ENCODE results near the gene SH3D21. TPM values are rescaled to one million over a fixed set of nuclear protein-coding genes. Genes with fewer than 3 reads are reported as not detected.

SH3D21 gene
- total RNA-seq, 4 donors from 2014 or later: 0.63 to 3.1 (median 1.4) TPM

DNA sequence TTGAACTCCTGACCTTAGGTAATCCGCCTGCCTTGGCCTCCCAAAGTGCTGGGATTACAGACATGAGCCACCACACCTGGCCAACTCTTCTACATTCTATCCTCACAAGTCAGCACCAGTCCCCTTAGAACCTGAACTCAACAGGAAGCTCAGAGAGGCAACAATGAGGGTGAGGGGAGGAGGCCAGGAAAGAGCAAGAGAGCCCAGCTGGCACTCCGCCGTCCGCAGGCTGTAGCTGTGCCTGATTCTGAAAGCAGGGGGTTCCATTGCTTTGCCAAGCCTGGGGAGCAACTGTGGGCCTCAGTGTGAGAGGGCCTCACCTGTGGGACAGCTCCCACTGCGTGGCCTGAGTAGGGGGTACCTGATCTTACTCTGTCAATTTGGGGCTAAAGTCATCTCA, 60.9 kb downstream of the SH3D21 start:
- DNase-seq (ENCODE audit: low spot score): no peak
- TF ChIP-seq, protein P1, sequence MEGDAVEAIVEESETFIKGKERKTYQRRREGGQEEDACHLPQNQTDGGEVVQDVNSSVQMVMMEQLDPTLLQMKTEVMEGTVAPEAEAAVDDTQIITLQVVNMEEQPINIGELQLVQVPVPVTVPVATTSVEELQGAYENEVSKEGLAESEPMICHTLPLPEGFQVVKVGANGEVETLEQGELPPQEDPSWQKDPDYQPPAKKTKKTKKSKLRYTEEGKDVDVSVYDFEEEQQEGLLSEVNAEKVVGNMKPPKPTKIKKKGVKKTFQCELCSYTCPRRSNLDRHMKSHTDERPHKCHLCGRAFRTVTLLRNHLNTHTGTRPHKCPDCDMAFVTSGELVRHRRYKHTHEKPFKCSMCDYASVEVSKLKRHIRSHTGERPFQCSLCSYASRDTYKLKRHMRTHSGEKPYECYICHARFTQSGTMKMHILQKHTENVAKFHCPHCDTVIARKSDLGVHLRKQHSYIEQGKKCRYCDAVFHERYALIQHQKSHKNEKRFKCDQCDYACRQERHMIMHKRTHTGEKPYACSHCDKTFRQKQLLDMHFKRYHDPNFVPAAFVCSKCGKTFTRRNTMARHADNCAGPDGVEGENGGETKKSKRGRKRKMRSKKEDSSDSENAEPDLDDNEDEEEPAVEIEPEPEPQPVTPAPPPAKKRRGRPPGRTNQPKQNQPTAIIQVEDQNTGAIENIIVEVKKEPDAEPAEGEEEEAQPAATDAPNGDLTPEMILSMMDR (IDR thresholded peaks at IDR 0.05): no peak
- no peak for ATAC-seq (ENCODE audit: low FRiP score)

GRCh38 chr1:36367798-36368197, 61.6 kb downstream of the SH3D21 start:
- TF ChIP-seq, protein P1 (IDR thresholded peaks at IDR 0.05): no peak
- DNase-seq (ENCODE audit: low spot score) (no peak), ATAC-seq (ENCODE audit: low FRiP score) (no peak)

GRCh38 chr1:36369061-36369861, 63.1 kb downstream of the SH3D21 start:
- ATAC-seq (ENCODE audit: low FRiP score): no peak
- TF ChIP-seq, protein P1 (IDR thresholded peaks at IDR 0.05): peak in 2 of 3 donors; percentile 74 to 88
- peak; percentile 97 for DNase-seq (ENCODE audit: low spot score)

Other genes starting within 250 kb of the SH3D21 start
- gene TEKT2, start 222.3 kb upstream of the SH3D21 start, total RNA-seq: 1 to 10 TPM in 1 of 4 donors, under 1 TPM in 2, not detected in 1; 0.24 to 1.1 (median 0.44) TPM
- 10 to 100 TPM; 32.6 to 43.5 (median 39.0) TPM for gene ADPRS, start 217.5 kb upstream of the SH3D21 start, total RNA-seq
- 1 to 10 TPM; 2.7 to 6.4 (median 3.7) TPM for gene COL8A2, start 181.1 kb upstream of the SH3D21 start, total RNA-seq
- gene TRAPPC3, start 156.9 kb upstream of the SH3D21 start, total RNA-seq: 100 to 1,000 TPM in 1 of 4 donors, 10 to 100 TPM in 3; 76.3 to 104 (median 83.2) TPM
- gene MAP7D1, start 150.2 kb upstream of the SH3D21 start, total RNA-seq: 100 to 1,000 TPM in 3 of 4 donors, 10 to 100 TPM in 1; 73.3 to 244 (median 115) TPM
- gene THRAP3, start 81.9 kb upstream of the SH3D21 start, total RNA-seq: 10 to 100 TPM; 77.2 to 99.5 (median 86.2) TPM
- 100 to 1,000 TPM in 1 of 4 donors, 10 to 100 TPM in 3; 40.6 to 107 (median 52.4) TPM for gene EVA1B, start 17.3 kb downstream of the SH3D21 start, total RNA-seq
- gene STK40, start 79.6 kb downstream of the SH3D21 start, total RNA-seq: 10 to 100 TPM; 36.1 to 75.5 (median 47.3) TPM
- gene LSM10, start 91.5 kb downstream of the SH3D21 start, total RNA-seq: 10 to 100 TPM; 28.7 to 57.8 (median 38.3) TPM
- gene OSCP1, start 144.1 kb downstream of the SH3D21 start, total RNA-seq: 1 to 10 TPM; 5.0 to 7.2 (median 6.6) TPM
- 10 to 100 TPM; 57.3 to 79.2 (median 71.7) TPM for gene MRPS15, start 158.0 kb downstream of the SH3D21 start, total RNA-seq
- gene CSF3R, start 176.5 kb downstream of the SH3D21 start, total RNA-seq: 100 to 1,000 TPM in 1 of 4 donors, 10 to 100 TPM in 3; 18.9 to 258 (median 41.8) TPM

All from omental fat pad (tissue), 4 donors.